Loucy (cell line): Measurements from ENCODE around the gene REC8.

Source experiments
- H2AFZ ChIP-seq: fragments of 200-600 bp; sonication (generic); 2 replicates; pipeline ENCODE4 v1.6.0; 2016; ENCODE audit warnings: antibody characterized with exemption, mild to moderate bottlenecking, low read length, moderate library complexity
- H3F3A ChIP-seq: fragments of 200-600 bp; 2 replicates; pipeline ENCODE4 v1.6.0; 2016; ENCODE audit warnings: antibody characterized with exemption, low read depth, mild to moderate bottlenecking
- H3K27me3 ChIP-seq: fragments of 200-600 bp; sonication (generic); 2 replicates; pipeline ENCODE4 v1.6.1; 2014; ENCODE audit warnings: low read length, mild to moderate bottlenecking; ENCODE audit not compliant: insufficient read depth, poor library complexity, severe bottlenecking
- H3K36me3 ChIP-seq: fragments of 200-600 bp; sonication (generic); 2 replicates; pipeline ENCODE4 v1.6.1; 2016; ENCODE audit warnings: low read length; ENCODE audit not compliant: insufficient read depth
- H3K4me1 ChIP-seq: fragments of 200-600 bp; sonication (generic); 2 replicates; pipeline ENCODE4 v1.5.1; 2014; ENCODE audit warnings: low read length, mild to moderate bottlenecking; ENCODE audit not compliant: insufficient read depth, poor library complexity, severe bottlenecking
- H3K4me2 ChIP-seq: fragments of 200-600 bp; sonication (generic); 2 replicates; pipeline ENCODE4 v1.6.0; 2014; ENCODE audit warnings: antibody characterized with exemption, low read length, low read depth, mild to moderate bottlenecking; ENCODE audit not compliant: poor library complexity, severe bottlenecking
- H3K4me3 ChIP-seq: fragments of 200-600 bp; sonication (generic); 2 replicates; pipeline ENCODE4 v1.5.1; 2014; ENCODE audit warnings: low read length, mild to moderate bottlenecking, mixed read lengths; ENCODE audit not compliant: poor library complexity, severe bottlenecking
- H3K79me2 ChIP-seq: fragments of 200-600 bp; sonication (generic); 2 replicates; pipeline ENCODE4 v1.6.1; 2014; ENCODE audit warnings: low read length; ENCODE audit not compliant: insufficient read depth
- H3K9ac ChIP-seq: fragments of 200-600 bp; sonication (generic); 2 replicates; pipeline ENCODE4 v1.6.0; 2014; ENCODE audit warnings: mild to moderate bottlenecking, low read depth, low read length, moderate library complexity; ENCODE audit not compliant: poor library complexity, severe bottlenecking
- H3K9me2 ChIP-seq: fragments of 200-600 bp; sonication (generic); replicated peaks from 2 replicates; pipeline ENCODE4 v1.6.1; 2016; ENCODE audit warnings: low read depth, low read length, mixed read lengths
- H3K9me3 ChIP-seq: fragments of 200-600 bp; sonication (generic); 2 replicates; pipeline ENCODE4 v1.6.1; 2014; ENCODE audit warnings: mild to moderate bottlenecking, antibody characterized with exemption, low read length, low read depth; ENCODE audit not compliant: insufficient read depth
- H4K20me1 ChIP-seq: fragments of 200-600 bp; sonication (generic); 2 replicates; pipeline ENCODE4 v1.6.0; 2014; ENCODE audit warnings: antibody characterized with exemption, low read length, mild to moderate bottlenecking; ENCODE audit not compliant: insufficient read depth, poor library complexity, severe bottlenecking
- CTCF ChIP-seq: fragments of 200-600 bp; sonication (generic); conservative IDR thresholded peaks from 2 replicates; pipeline ENCODE4 v1.5.1; 2014; ENCODE audit warnings: mild to moderate bottlenecking, antibody characterized with exemption, low read length
- EZH2phosphoT487 ChIP-seq: fragments of 200-600 bp; IDR thresholded peaks from 2 replicates; pipeline ENCODE4 v1.6.1; 2018; ENCODE audit warnings: antibody characterized with exemption, mild to moderate bottlenecking, moderate library complexity, borderline replicate concordance

REC8 gene

GRCh38 chr14:24182110-24182882 lies 10.4 kb downstream of the REC8 start:
- H3K27me3 ChIP-seq = no peaks in the 10 kb centered on the region
- no peak overlapping the region for H3K4me3 ChIP-seq
- no peak overlapping the region for H2AFZ ChIP-seq
- no peaks in the 10 kb centered on the region for H3K4me1 ChIP-seq
- H3K79me2 ChIP-seq = no peaks in the 10 kb centered on the region
- no peak for TF ChIP-seq EZH2phosphoT487
- no peaks in the 10 kb centered on the region for H3F3A ChIP-seq
- H3K4me2 ChIP-seq = no peak overlapping the region
- peaks cover 7% of the 10 kb centered on the region; the same call in 1 of the 2 replicates for H3K36me3 ChIP-seq
- H3K9me3 ChIP-seq = no peaks in the 10 kb centered on the region
- H3K9ac ChIP-seq = no peak overlapping the region
- H4K20me1 ChIP-seq = no peaks in the 10 kb centered on the region
- no peaks in the 10 kb centered on the region for H3K9me2 ChIP-seq

- Histone ChIP-seq H3K9me2 (no peaks in the 10 kb centered on the region), H3F3A (no peaks in the 10 kb centered on the region), H3K4me2 (no peak overlapping the region), H3K79me2 (no peaks in the 10 kb centered on the region), H3K36me3 (peaks cover 7% of the 10 kb centered on the region; the same call in 1 of the 2 replicates), H2AFZ (no peak overlapping the region), H3K9ac (no peak overlapping the region), H3K4me3 (no peak overlapping the region), H4K20me1 (no peaks in the 10 kb centered on the region), H3K4me1 (peaks cover 6% of the 10 kb centered on the region), H3K27me3 (no peaks in the 10 kb centered on the region), H3K9me3 (no peaks in the 10 kb centered on the region)
- TF ChIP-seq CTCF (no peak), EZH2phosphoT487 (no peak)
Measured at GRCh38 chr14:24183014-24183481, 11.2 kb downstream of the REC8 start.

- Histone ChIP-seq H3K36me3 (peaks cover 7% of the 10 kb centered on the region; the same call in 1 of the 2 replicates), H3K79me2 (no peaks in the 10 kb centered on the region), H3K9me3 (no peaks in the 10 kb centered on the region), H3K4me3 (no peak overlapping the region), H4K20me1 (no peaks in the 10 kb centered on the region), H3K27me3 (no peaks in the 10 kb centered on the region), H3K4me1 (peaks cover 11% of the 10 kb centered on the region), H3F3A (no peaks in the 10 kb centered on the region), H2AFZ (no peak overlapping the region), H3K9me2 (no peaks in the 10 kb centered on the region), H3K4me2 (no peak overlapping the region), H3K9ac (no peak overlapping the region)
- no peak for TF ChIP-seq EZH2phosphoT487
- TF ChIP-seq CTCF = no peak
Measured at GRCh38 chr14:24184104-24184970, 12.5 kb downstream of the REC8 start.
